IMR-90 (cell line): ENCODE data around the gene CEP295NL. TPM values are rescaled to one million over a fixed set of nuclear protein-coding genes. Genes with fewer than 3 reads are reported as not detected.

ENCODE experiments used
- ATAC-seq: fragments of 200-7000 bp; cut with Tn5 transposase; 2 replicates; pipeline ENCODE4 v1.9.1; 2020; ENCODE audit warnings: low read depth, mild to moderate bottlenecking, moderate library complexity
- BruUV-seq: library from RNA; stranded (reverse); fragments of 400-500 nt; replicated peaks from 2 replicates; lab custom pipeline; 2021; lab: Mats Ljungman, UMichigan
- CTCF ChIA-PET: fragments of 300-600 bp; formaldehyde crosslinking; extraction: SDS; loops from one replicate; lab custom pipeline; 2021; ENCODE audit warnings: antibody characterized with exemption; lab: Yijun Ruan, JAX
- POLR2A ChIA-PET: fragments of 300-600 bp; sonication (Branson Sonifier 250); formaldehyde crosslinking; loops from one replicate; lab custom pipeline; 2022; ENCODE audit warnings: antibody characterized with exemption; ENCODE audit not compliant: unreplicated experiment; lab: Charles Lee
- DNase-seq: peaks from one replicate; pipeline ENCODE4 v3.0.0; 2013
- H2AFZ ChIP-seq: replicated peaks from 2 replicates; pipeline ENCODE3; 2013; ENCODE audit warnings: low read length, mild to moderate bottlenecking; ENCODE audit not compliant: poor library complexity
- H2AK5ac ChIP-seq: 2 replicates; pipeline ENCODE4 v1.6.1; 2013; ENCODE audit warnings: low read depth, low read length, inconsistent platforms
- H2AK9ac ChIP-seq: replicated peaks from 2 replicates; pipeline ENCODE3; 2013; ENCODE audit warnings: mild to moderate bottlenecking, low read depth, low read length, moderate library complexity; ENCODE audit not compliant: poor library complexity
- H2BK120ac ChIP-seq: 2 replicates; pipeline ENCODE4 v1.6.1; 2013; ENCODE audit warnings: low read depth, low read length, inconsistent platforms
- H2BK15ac ChIP-seq: 3 replicates; pipeline ENCODE4 v1.6.1; 2013; ENCODE audit warnings: low read depth, low read length, inconsistent platforms
- H2BK20ac ChIP-seq: 2 replicates; pipeline ENCODE4 v1.6.1; 2013; ENCODE audit warnings: low read depth, mild to moderate bottlenecking, inconsistent platforms, low read length, moderate library complexity
- H2BK5ac ChIP-seq: 2 replicates; pipeline ENCODE4 v1.6.1; 2013; ENCODE audit warnings: mild to moderate bottlenecking, low read depth, low read length, inconsistent platforms; ENCODE audit not compliant: poor library complexity, severe bottlenecking
- H3K14ac ChIP-seq: replicated peaks from 2 replicates; pipeline ENCODE4 v1.6.1; 2013; ENCODE audit warnings: low read depth, low read length, inconsistent platforms
- H3K18ac ChIP-seq: 2 replicates; pipeline ENCODE4 v1.6.1; 2013; ENCODE audit warnings: low read depth, low read length, control low read depth
- H3K23ac ChIP-seq: 2 replicates; pipeline ENCODE4 v1.6.1; 2013; ENCODE audit warnings: low read depth, low read length, inconsistent platforms
- H3K27ac ChIP-seq: 2 replicates; pipeline ENCODE4 v1.5.1; 2013; ENCODE audit warnings: mild to moderate bottlenecking, control low read depth, low read length; ENCODE audit not compliant: insufficient read depth
- H3K27me3 ChIP-seq: 2 replicates; pipeline ENCODE4 v1.6.1; 2013; ENCODE audit warnings: low read length; ENCODE audit not compliant: control insufficient read depth, insufficient read depth
- H3K36me3 ChIP-seq: 2 replicates; pipeline ENCODE4 v1.6.1; 2013; ENCODE audit warnings: low read length, mixed read lengths; ENCODE audit not compliant: control insufficient read depth, insufficient read depth
- H3K4ac ChIP-seq: 2 replicates; pipeline ENCODE4 v1.6.1; 2013; ENCODE audit warnings: low read depth, low read length, inconsistent platforms
- H3K4me1 ChIP-seq: 2 replicates; pipeline ENCODE4 v1.6.1; 2013; ENCODE audit warnings: low read length, mixed read lengths; ENCODE audit not compliant: control insufficient read depth, insufficient read depth
- H3K4me2 ChIP-seq: 2 replicates; pipeline ENCODE4 v1.6.1; 2013; ENCODE audit warnings: low read depth, mild to moderate bottlenecking, control low read depth, low read length, moderate library complexity
- H3K4me3 ChIP-seq: 2 replicates; pipeline ENCODE4 v1.5.1; 2013; ENCODE audit warnings: low read depth, mild to moderate bottlenecking, control low read depth, low read length, moderate library complexity; ENCODE audit not compliant: insufficient read depth
- H3K56ac ChIP-seq: 2 replicates; pipeline ENCODE4 v1.6.1; 2013; ENCODE audit warnings: low read length, inconsistent platforms; ENCODE audit not compliant: insufficient read depth; ENCODE audit errors: extremely low read depth
- H3K79me1 ChIP-seq, 2 experiments: 2 replicates each; pipeline ENCODE4 v1.6.1; 2013; ENCODE audit warnings: low read length in 2 of 2, inconsistent platforms in 1 of 2, low read depth in 1 of 2
- H3K9ac ChIP-seq: 2 replicates; pipeline ENCODE4 v1.6.1; 2013; ENCODE audit warnings: low read depth, low read length, control low read depth
- H3K9me1 ChIP-seq: 2 replicates; pipeline ENCODE4 v1.6.1; 2013; ENCODE audit warnings: low read length, inconsistent platforms; ENCODE audit not compliant: insufficient read depth
- H3K9me3 ChIP-seq: 2 replicates; pipeline ENCODE4 v1.6.1; 2013; ENCODE audit warnings: low read length; ENCODE audit not compliant: control insufficient read depth, insufficient read depth
- H4K20me1 ChIP-seq: 2 replicates; pipeline ENCODE4 v1.6.1; 2013; ENCODE audit warnings: low read length, inconsistent platforms; ENCODE audit not compliant: insufficient read depth
- H4K5ac ChIP-seq: 2 replicates; pipeline ENCODE4 v1.6.1; 2013; ENCODE audit warnings: mild to moderate bottlenecking, low read depth, low read length, control low read depth
- H4K8ac ChIP-seq, 2 experiments: 2 replicates each; pipeline ENCODE4 v1.6.1; 2013; ENCODE audit warnings: low read depth in 2 of 2, low read length in 2 of 2, control low read depth in 1 of 2, inconsistent platforms in 1 of 2
- H4K91ac ChIP-seq: 2 replicates; pipeline ENCODE4 v1.6.1; 2013; ENCODE audit warnings: low read depth, low read length, inconsistent platforms; ENCODE audit not compliant: insufficient read depth
- BHLHE40 ChIP-seq: fragments of 150-350 bp; IDR thresholded peaks from 2 replicates; pipeline ENCODE4 v1.6.1; 2016; ENCODE audit warnings: mild to moderate bottlenecking, low read depth, low read length
- CEBPB ChIP-seq: IDR thresholded peaks from 2 replicates; pipeline ENCODE4 v1.6.1; 2012; ENCODE audit warnings: low read depth, low read length, improper control_type of control experiment
- CHD1 ChIP-seq: IDR thresholded peaks from 2 replicates; pipeline ENCODE4 v1.6.1; 2012; ENCODE audit warnings: low read depth, low read length, improper control_type of control experiment
- CTCF ChIP-seq: conservative IDR thresholded peaks from 2 replicates; pipeline ENCODE4 v1.5.1; 2012; ENCODE audit warnings: mild to moderate bottlenecking, low read depth, low read length, improper control_type of control experiment
- ELK1 ChIP-seq: fragments of 150-350 bp; IDR thresholded peaks from 2 replicates; pipeline ENCODE4 v1.6.1; 2016; ENCODE audit warnings: low read depth, mild to moderate bottlenecking, low read length, moderate library complexity, borderline replicate concordance
- FOS ChIP-seq: fragments of 150-350 bp; IDR thresholded peaks from 2 replicates; pipeline ENCODE4 v1.6.1; 2016; ENCODE audit warnings: low read depth, low read length
- MAFK ChIP-seq: IDR thresholded peaks from 2 replicates; pipeline ENCODE4 v1.6.1; 2012; ENCODE audit warnings: low read depth, low read length, improper control_type of control experiment
- MAZ ChIP-seq: IDR thresholded peaks from 2 replicates; pipeline ENCODE4 v1.6.1; 2012; ENCODE audit warnings: low read depth, mild to moderate bottlenecking, low read length, improper control_type of control experiment, moderate library complexity, borderline replicate concordance
- MXI1 ChIP-seq: IDR thresholded peaks from 2 replicates; pipeline ENCODE4 v1.6.1; 2012; ENCODE audit warnings: low read depth, mild to moderate bottlenecking, low read length, moderate library complexity, borderline replicate concordance
- NFE2L2 ChIP-seq: fragments of 150-350 bp; IDR thresholded peaks from 2 replicates; pipeline ENCODE4 v1.6.1; 2016; ENCODE audit warnings: low read depth, mild to moderate bottlenecking, low read length
- POLR2A ChIP-seq: IDR thresholded peaks from 2 replicates; pipeline ENCODE4 v1.6.1; 2012; ENCODE audit warnings: mild to moderate bottlenecking, low read depth, low read length
- RAD21 ChIP-seq: IDR thresholded peaks from 2 replicates; pipeline ENCODE4 v1.6.1; 2012; ENCODE audit warnings: low read length, improper control_type of control experiment
- RCOR1 ChIP-seq: IDR thresholded peaks from 2 replicates; pipeline ENCODE4 v1.6.1; 2012; ENCODE audit warnings: mild to moderate bottlenecking, low read length, improper control_type of control experiment; ENCODE audit not compliant: insufficient replicate concordance
- RFX5 ChIP-seq: IDR thresholded peaks from 2 replicates; pipeline ENCODE4 v1.8.0; 2012; ENCODE audit warnings: low read depth, mild to moderate bottlenecking, low read length, moderate library complexity
- SMC3 ChIP-seq: fragments of 150-350 bp; IDR thresholded peaks from 2 replicates; pipeline ENCODE4 v1.6.1; 2016; ENCODE audit warnings: low read depth, mild to moderate bottlenecking, antibody characterized with exemption, low read length, moderate library complexity
- USF2 ChIP-seq: fragments of 150-350 bp; IDR thresholded peaks from 2 replicates; pipeline ENCODE4 v1.6.1; 2017; ENCODE audit warnings: mild to moderate bottlenecking, antibody characterized with exemption, low read length, low read depth
- WGBS, 2 experiments: methylation state at CpG; one replicate each; pipeline versions ENCODE4 v1.1.5 to v1.1.7; 2013; ENCODE audit warnings: missing lambda C conversion rate in 2 of 2; ENCODE audit not compliant: insufficient read length in 1 of 2; ENCODE audit errors: extremely low coverage in 2 of 2; 5-methylcytosine and 5-hydroxymethylcytosine counted together
- dilution Hi-C: fragments of 300-500 bp; cut with HindIII; formaldehyde crosslinking; loops from one replicate; pipeline ENCODE4 v1.14.3; 2018; ENCODE audit warnings: low sequenced_read_pairs; ENCODE audit not compliant: unreplicated experiment
- in situ Hi-C: fragments of 300-500 bp; cut with MboI; formaldehyde crosslinking; loops from 3 replicates; pipeline ENCODE4 v1.14.3; 2019; ENCODE audit warnings: low sequenced_read_pairs, inconsistent platforms, mixed read lengths
- intact Hi-C: fragments of 100-400 bp; cut with micrococcal nuclease; formaldehyde crosslinking; loops from 2 replicates; pipeline ENCODE4 v1.10.0; 2022
- polyA plus RNA-seq, 3 experiments: library from polyadenylated mRNA; depleted of rRNA; stranded (reverse); fragments of >200 nt; gene quantifications; 2 replicates each; pipeline ENCODE4 v1.2.3, GENCODE V29; 2012; ENCODE audit warnings: low replicate concordance in 1 of 3
- total RNA-seq: library from RNA; depleted of rRNA; stranded (reverse); fragments of >200 nt; gene quantifications from 2 replicates; pipeline ENCODE4 v1.2.3, GENCODE V29; 2012

The CEP295NL gene
- total and polyA plus RNA-seq, 2 of the 4 experiments (the other 2 are of a cell fraction) = 0.31 to 0.72 TPM

- Histone ChIP-seq H2BK20ac (peak within 1 kb of the TSS; percentile 89), H3K36me3 (peaks cover 4% of the 10 kb centered on the region), H3K18ac (peak within 1 kb of the TSS; percentile 83), H2BK15ac (peak within 1 kb of the TSS; percentile 72; the same call in 1 of the 3 replicates), H4K5ac (peak within 1 kb of the TSS; percentile 88), H3K27ac (peak within 1 kb of the TSS; percentile 90), H3K4me2 (peak within 1 kb of the TSS; percentile 91), H2BK5ac (peak within 1 kb of the TSS; percentile 93), H3K4me3 (peak within 1 kb of the TSS; percentile 89), H2AFZ (peak within 1 kb of the TSS; percentile 98), H3K4me1 (peaks cover 22% of the 10 kb centered on the region), H4K91ac (peak within 1 kb of the TSS; percentile 89), H3K9me1 (peaks cover 11% of the 10 kb centered on the region), H3K9ac (peak within 1 kb of the TSS; percentile 86), H3K23ac (peak within 1 kb of the TSS; percentile 94), H3K79me1 (peaks cover 0 to 39% of the 10 kb centered on the region in 2 experiments; a peak in 3 of 4 replicates), H2BK120ac (peak within 1 kb of the TSS; percentile 48), H2AK9ac (peak within 1 kb of the TSS; percentile 99), H3K27me3 (no peaks in the 10 kb centered on the region), H3K4ac (peak within 1 kb of the TSS; percentile 92), H4K20me1 (peaks cover 42% of the 10 kb centered on the region), H4K8ac (peak within 1 kb of the TSS; percentile 33 to 90), H2AK5ac (peak within 1 kb of the TSS; percentile 70), H3K9me3 (no peaks in the 10 kb centered on the region), H3K56ac (peak within 1 kb of the TSS; percentile 70; the same call in 1 of the 2 replicates), H3K14ac (peak within 1 kb of the TSS; percentile 88)
- intact Hi-C loops = loop anchor here (1.0 to 2.0 kb wide), 4 partner anchors 8 to 60 kb away; no protein-coding TSS in a partner anchor
- TF ChIP-seq MAFK = no peak
- no peak for TF ChIP-seq ELK1
- TF ChIP-seq BHLHE40 = no peak
- no peak for TF ChIP-seq RFX5
- TF ChIP-seq RCOR1 = no peak
- TF ChIP-seq MAZ = peak; percentile 80; the same call in 1 of the 2 replicates
- TF ChIP-seq RAD21 = peak; percentile 3; the same call in 1 of the 2 replicates
- peak; percentile 95 for TF ChIP-seq POLR2A
- no peak for TF ChIP-seq SMC3
- no peak for TF ChIP-seq CEBPB
- no peak for TF ChIP-seq CHD1
- no peak for TF ChIP-seq NFE2L2
- no peak for TF ChIP-seq MXI1
- TF ChIP-seq USF2 = no peak
- no peak for TF ChIP-seq FOS
- 0 out of 2 replicates have a peak, but pooled peaks have one; percentile 2 for TF ChIP-seq CTCF
- in situ Hi-C loops = no loop called here
- ChIA-PET POLR2A (no interaction called here), CTCF (no interaction called here)
- no CpG with 5 or more reads among the region's 52 CpGs for WGBS, 2 experiments
- BruUV-seq = no TSS peak
- DNase-seq (peak; percentile 83), ATAC-seq (peak; percentile 77)
- dilution Hi-C loops = no loop called here
Observed at GRCh38 chr17:78925234-78925633, 22.2 kb upstream of the CEP295NL start, which contains the start of gene TIMP2. Gene TIMP2, minus strand, starts transcription at chr17:78925387. Its CDS starts 299 bp downstream, at chr17:78925088.
